Left colon (tissue), 2 donors: ENCODE results near the gene SLC2A9. TPM values are rescaled to one million over a fixed set of nuclear protein-coding genes. Genes with fewer than 3 reads are reported as not detected.

Experiments used
- ATAC-seq: fragments of 200-7000 bp; cut with Tn5 transposase; one replicate; pipeline ENCODE4 v1.9.1; 2020; ENCODE audit warnings: mild to moderate bottlenecking, moderate library complexity
- DNase-seq, 2 donors: peaks; one replicate each; pipeline ENCODE4 v3.0.0-alpha.2; 2020
- intact Hi-C, 2 donors: fragments of 100-400 bp; cut with DNase I in 1 of 2; cut with micrococcal nuclease in 1 of 2; formaldehyde crosslinking; loops; one replicate each; pipeline versions ENCODE4 v1.11.2 to v1.14.0; 2022; cut with DNase I, micrococcal nuclease
- total RNA-seq, 2 donors: library from RNA; stranded (reverse); fragmentation: NEBNext Ultra II Directional; extraction: Animal tissue kit (Norgen Biotek cat#: 25700); gene quantifications; one replicate each; pipeline ENCODE4 v1.2.1, GENCODE V29; 2021
- donor health status: DM: no; HTN: no; CAD: no.
- donor health status: DM: yes; HTN: yes; CAD: no.

Gene SLC2A9
- total RNA-seq, 2 donors from 2014 or later: 5.1 to 5.2 TPM

DNA sequence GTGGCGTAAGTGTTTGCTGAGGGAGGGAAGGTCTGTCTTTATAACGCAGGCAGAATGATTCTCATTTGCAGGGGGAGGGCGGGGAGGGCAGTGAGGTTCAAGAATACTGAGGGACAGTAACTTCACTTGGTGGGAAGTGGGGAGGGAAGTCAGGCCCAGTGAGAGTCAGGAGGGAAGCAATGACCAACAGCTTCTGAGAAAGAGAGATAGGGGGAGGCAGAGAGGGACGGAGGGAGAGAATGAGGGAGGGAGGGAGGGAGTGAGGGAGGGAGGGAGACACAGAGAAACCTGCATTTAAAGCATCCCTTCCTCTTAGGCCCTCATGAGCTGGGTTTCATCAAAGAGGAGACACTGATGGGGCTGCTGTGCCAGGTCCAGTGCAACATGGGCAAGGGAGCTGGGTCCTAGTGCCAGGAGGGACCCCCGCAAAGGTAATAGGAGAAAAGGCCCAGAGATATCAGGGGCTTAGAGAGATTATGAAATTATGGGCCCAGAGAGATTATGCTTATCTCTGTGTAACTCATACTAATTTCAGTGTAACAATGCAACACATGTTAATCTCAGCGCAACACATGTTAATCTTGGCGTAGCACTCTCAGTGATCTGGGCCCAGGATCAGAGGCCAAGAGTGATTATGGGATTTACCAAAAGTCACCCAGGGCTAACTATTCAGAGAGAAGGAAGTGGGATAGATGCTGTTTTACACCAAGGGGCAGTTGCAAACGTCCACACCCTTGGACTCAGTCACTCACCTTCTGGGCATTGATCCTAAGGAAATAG lies 127.8 kb downstream of the SLC2A9 start:
- intact Hi-C loops: no loop called here
- DNase-seq (peak in 1 of 2 donors; percentile 9), ATAC-seq (peak; percentile 70)

- intact Hi-C loops: no loop called here
- no peak for ATAC-seq
- no peak for DNase-seq
These were observed 129.6 kb downstream of the SLC2A9 start for GRCh38 chr4:9891740-9892139.

DNA sequence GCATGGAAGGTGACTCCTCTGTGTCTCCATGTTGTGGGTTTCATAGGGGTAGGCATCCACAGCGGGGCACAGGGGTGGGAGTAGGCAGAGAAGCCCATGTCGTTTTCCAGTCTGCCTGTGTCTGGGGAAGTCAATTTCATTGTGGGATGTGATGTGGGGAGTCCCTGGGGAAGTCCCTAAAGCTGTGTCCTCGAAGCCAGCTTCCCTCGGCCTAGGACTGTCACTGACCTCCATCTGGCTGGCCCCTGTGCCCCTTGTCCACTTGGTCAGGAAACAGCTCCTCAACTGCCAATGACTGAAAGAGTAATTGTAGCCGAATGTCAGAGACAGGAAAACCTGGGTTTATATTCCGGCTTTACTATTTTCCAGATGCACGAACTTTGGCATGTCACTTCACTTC lies 130.2 kb downstream of the SLC2A9 start:
- DNase-seq (no peak), ATAC-seq (no peak)
- intact Hi-C loops: no loop called here

DNA sequence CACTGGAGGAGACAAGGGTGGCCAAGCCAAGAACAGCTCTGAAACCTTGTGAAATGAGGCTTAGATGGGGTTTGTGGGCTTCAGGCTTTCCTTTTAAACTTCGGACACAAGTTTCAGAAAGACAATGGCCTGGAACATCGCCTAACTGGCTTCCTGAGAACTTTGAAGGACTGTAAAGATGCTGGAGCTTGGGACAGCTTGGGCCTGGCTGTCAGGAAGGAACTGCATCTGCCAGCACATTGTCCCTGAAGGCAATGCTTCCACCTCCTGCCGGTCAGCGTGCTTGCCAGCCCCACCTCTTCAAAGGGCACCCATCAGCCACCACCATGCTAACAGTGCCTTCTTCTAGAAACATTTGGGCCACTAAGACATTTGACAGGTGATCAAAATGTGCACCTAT lies 132.0 kb downstream of the SLC2A9 start:
- intact Hi-C loops: no loop called here
- no peak for ATAC-seq
- DNase-seq: no peak

GRCh38 chr4:9885958-9886357 lies 135.3 kb downstream of the SLC2A9 start:
- intact Hi-C loops: no loop called here
- DNase-seq (no peak), ATAC-seq (no peak)

- intact Hi-C loops: no loop called here
- DNase-seq (no peak), ATAC-seq (peak; percentile 29)
These were observed 140.7 kb downstream of the SLC2A9 start for GRCh38 chr4:9880406-9881197.

DNA sequence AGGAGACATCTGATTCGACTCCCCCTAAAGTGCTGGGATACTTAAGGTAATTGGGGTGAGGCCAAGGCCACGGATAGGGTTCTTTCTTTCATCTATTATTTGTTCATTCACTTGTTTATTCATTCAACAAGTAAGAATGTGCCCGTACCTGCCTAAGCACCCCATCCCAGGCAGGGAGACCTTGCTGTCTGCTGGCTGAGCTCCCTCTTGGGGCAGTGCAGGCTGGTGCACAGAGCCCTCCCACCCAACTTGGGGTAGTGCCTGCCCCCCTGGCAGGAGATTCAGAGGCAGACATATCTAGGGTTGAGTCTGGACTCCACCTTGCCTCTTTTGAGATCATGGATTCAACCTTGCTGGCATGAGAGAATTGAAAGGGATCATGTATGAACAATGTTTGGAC lies 144.2 kb downstream of the SLC2A9 start:
- DNase-seq: no peak
- no peak for ATAC-seq
- intact Hi-C loops: no loop called here

GRCh38 chr4:9875516-9875915 lies 145.8 kb downstream of the SLC2A9 start:
- no peak for DNase-seq
- intact Hi-C loops: no loop called here
- no peak for ATAC-seq

DNA sequence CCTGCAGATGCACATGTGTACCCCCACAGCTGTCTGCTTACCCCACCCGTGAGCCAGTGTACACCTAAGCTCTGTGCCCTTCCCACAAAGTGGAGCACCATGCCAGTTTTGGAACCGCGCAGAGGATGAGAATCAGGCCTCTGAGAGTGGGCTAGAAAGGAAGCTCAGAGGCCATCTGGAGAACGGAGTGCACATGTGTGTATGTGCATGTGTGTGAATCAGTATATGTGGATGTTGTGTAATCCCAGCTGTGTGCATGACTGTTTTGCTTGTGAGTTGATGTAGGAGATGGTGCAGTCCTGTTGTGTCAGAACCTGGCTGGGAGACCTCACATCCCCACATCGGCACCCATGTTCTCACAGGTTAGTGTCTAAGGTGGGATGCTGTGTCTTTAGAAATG lies 146.9 kb downstream of the SLC2A9 start:
- DNase-seq: no peak
- no peak for ATAC-seq
- intact Hi-C loops: no loop called here

GRCh38 chr4:9870165-9870790 lies 151.0 kb downstream of the SLC2A9 start:
- intact Hi-C loops: no loop called here
- ATAC-seq (no peak), DNase-seq (no peak)

DNA sequence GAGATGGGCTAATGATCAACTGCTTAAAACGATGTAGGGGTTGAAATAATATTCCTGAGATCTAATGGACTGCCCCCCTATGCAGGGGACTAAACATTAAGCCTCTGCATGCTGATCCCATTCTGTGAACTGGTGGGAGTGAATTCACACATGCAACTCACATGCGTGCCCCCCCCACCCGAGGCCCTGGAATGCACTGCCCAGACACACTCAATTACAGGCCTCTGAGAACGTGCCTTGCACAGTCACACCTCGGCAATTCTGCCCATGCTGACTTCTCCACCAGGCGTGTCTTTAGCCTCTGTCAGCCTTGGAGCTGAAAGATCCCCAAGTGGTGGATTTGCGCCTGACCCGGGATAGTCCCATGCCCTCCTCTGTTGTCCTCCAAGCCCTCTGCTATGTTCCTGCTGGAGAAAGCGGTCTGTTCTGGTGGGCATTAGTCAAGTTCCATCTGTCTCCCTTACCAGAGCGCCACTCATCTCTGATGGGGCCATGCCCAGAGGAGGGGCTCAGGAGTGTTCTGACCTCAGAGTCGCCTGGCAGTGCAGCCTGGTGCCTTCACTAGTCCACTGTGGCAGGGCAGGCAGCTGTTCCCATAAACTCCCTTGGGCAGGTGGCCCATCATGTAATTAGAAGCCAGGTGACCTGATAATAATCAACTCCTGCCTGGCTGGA lies 153.4 kb downstream of the SLC2A9 start:
- no peak for ATAC-seq
- intact Hi-C loops: no loop called here
- DNase-seq: no peak

GRCh38 chr4:9866931-9867330 lies 154.4 kb downstream of the SLC2A9 start:
- DNase-seq: no peak
- intact Hi-C loops: no loop called here
- no peak for ATAC-seq

DNA sequence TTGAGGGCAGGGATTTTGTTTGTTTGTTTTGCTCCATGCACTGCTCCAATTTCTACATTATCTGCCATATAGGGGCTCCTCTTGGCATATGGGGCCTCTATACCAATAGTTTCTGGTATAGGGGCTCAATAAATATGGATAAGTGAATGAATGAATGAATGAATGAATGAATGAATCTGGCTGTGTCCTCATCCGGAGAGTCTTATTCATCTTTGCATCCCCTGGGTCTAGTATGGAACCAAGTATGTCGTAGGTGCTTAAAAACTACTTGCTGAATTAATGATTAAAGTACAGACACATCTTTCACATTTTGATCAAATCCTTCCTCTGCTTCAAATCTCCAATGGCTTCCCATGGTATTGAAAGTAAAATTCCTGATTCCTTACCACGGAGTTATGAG lies 159.7 kb downstream of the SLC2A9 start:
- ATAC-seq (no peak), DNase-seq (no peak)
- intact Hi-C loops: no loop called here

DNA sequence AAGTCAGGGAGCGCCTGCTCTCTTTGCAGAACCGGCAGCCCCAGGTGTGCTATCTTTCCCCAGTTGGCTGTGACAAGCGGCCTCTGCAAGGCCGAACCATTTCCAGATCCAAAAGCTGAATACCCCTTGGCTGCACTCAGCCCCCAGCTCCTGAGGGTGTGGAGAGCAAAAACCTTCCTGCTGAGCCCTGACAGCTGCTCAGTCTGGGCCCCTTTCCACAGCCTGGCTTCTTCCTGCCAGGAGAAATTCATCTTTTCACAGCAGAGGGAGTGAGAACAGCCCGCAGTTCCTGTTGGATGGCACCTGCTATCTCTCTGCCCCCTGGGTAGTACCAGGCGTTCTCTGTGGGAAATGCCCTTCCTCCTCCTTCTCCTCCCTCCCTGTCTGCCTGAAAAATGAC lies 161.5 kb downstream of the SLC2A9 start:
- DNase-seq (no peak), ATAC-seq (no peak)
- intact Hi-C loops: no loop called here

- DNase-seq (no peak), ATAC-seq (no peak)
- intact Hi-C loops: no loop called here
These were observed 171.8 kb downstream of the SLC2A9 start for GRCh38 chr4:9849538-9849920.

DNA sequence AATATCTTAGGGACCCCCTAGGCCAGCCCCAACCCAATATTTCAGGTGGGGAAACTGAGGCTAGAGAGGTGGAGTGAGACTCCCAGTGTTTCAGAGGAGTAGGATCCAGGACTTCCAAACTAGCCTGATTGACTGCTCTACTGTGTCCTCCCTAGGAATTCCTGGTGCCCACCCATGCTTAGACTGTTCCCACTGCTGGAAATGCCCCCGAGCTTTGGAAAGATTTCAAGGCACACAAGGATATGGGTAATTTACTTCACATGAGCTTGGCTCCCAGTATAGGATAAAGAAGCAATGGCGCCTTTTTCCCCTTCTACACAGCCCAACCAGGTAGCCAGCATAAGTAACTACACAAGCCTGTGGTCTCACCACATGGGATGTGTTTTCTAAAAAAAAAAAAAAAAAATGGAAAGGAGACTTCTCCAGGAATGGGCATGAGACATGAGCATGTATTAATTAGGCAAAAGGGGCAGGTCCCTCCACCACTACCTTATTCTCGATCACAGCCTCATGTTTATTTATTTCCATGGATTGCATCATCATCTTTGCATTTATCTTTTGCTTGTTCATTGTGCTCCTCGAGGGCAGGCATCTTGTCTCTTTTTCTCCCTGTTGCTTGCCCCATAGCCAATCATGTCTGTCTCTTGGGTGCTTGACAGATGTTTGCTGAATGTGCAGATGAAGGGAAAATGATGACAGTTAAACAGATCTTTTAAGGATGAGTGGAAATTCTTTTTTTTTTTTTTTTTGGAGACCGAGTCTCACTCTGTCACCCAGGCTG lies 173.1 kb downstream of the SLC2A9 start:
- DNase-seq: no peak
- intact Hi-C loops: no loop called here
- no peak for ATAC-seq

DNA sequence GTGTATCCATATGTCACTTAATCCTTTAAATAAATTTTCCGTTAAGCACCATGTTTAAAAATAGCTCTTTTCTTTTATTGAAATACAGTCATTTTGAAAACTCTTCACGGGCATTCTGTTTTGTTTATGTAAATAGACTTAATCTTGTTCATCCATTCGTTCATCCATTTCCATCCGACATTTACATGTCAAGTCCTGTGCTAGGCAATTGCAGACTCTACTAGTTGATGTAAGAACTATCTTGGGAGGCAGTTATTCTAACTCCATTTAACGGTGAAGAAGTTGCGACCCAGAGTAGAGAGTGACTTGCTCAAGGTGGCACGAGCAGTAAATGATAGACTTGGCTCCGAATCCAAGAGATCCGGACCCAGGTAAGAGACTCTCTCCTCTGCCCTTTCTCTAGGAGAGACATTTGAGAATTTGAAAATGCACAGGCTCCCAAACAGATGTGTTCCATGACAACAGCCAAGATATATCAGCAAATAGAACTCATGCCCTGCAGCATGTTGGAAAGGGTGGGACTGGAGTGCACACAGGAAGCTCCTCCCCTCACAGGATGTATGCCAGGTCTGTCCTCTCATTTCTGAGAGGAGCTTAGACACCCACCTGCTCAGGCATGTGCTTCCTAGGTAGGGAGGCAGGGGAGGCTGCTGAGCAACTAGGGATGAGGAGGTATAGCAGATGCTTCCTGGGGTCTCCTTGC lies 175.4 kb downstream of the SLC2A9 start:
- ATAC-seq: no peak
- no peak for DNase-seq
- intact Hi-C loops: no loop called here

DNA sequence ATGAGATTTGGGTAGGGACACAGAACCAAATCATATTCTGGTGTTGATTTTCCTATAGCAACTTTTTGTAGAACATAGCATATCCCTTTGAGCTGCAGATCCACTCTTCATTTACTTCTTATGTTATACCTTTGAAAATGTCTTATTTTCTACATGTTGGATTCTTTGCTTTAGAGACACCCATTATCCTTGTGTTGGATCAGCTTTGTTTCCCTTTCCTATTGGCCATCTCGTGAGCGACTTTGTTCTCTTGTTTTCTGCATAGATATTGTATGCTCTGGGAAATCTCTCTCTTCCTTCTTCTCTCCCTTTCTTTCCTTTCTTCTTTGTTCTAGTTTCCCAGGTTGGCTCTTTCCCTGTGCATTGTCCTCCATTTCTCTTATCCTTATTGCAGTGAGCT lies 180.2 kb downstream of the SLC2A9 start:
- DNase-seq: no peak
- ATAC-seq: no peak
- intact Hi-C loops: no loop called here
